HG03442 (cell line): Measurements from ENCODE around the gene MAN1C1.
"Not testable (repeated sequence)": the region's sequence is repeated elsewhere in the genome, so short reads cannot be mapped to it uniquely, and the experiment has no call there.

Experiments
- ATAC-seq: cut with Tn5 transposase; IDR thresholded peaks from one replicate; pipeline ENCODE4 v1.9.1; 2021; ENCODE audit warnings: mild to moderate bottlenecking, moderate library complexity; ENCODE audit not compliant: unreplicated experiment

The MAN1C1 gene

DNA sequence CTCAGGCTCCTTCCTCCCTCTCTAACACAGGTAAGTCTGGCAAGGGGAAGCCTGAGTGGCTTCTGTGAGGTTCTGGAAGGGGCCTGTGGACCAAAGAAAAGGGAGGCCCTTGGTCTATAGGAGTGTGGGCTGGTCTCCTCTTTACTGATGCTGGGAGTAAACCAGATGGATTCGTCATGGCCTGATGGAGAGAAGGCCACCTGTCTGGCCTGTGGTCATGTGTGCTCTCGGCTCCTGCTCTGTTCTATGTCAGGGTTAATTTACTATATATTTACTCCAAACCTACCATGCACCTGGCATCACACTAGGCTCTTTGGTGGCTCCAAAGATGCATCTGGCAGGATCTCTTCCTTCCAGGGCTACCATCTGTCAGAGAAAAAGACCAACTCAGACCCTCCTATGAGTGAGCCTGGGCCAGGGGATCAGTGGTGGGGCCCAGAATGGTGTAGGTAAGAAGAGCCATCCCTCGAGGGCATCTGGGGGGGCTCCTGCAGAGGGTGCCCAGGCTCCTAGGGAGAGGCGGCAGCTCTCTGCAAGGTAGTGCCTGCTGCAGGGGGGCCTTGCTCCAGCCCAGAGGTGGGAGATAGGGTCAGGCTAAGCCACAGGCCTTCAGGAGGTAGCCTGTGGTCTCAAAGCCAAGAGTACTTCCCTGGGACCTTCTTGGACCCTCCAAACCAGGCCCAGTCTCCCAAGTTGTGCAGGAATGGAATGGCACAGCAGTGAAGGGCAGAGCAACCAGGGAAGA is 115.2 kb downstream of the MAN1C1 start:
- ATAC-seq, result no peak

DNA sequence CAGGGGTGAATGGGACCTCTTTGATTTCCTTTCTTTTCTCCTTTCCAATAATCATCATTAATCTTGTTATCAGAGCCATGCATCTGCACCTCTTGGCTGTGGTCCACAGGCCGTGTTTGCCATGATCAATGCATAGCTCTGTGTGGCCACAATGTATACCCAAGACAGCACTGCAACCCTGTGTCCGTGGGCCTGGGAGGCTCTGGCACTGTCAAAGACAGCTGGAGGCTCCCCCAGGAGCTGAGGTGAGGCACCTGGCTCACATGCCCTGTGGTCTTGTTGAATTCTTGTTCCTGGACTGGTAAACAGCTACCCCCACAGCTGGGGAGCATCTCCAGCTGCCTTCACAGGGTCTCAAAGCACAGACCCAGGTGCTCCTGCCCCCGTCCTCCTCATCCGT is 116.2 kb downstream of the MAN1C1 start:
- no peak for ATAC-seq

DNA sequence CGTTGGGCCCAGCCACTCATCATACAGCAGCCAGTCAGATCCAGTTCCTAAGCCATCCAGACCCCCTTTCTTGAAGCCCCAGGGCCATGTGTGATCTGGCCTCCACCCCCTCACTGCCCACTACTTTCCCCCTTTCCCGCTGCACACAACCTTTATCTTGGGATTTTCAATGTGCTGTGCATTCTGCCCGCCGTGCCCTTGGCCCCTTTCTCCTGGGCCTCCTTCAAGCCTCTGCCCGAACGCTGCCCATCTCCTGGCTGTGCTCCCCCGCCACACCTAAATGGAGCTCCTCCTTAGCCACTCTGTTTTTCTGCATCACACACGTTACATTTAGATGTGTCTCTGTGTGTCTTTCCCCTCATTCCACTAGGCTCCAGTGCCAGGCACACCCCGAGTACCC is 116.7 kb downstream of the MAN1C1 start:
- no peak for ATAC-seq

DNA sequence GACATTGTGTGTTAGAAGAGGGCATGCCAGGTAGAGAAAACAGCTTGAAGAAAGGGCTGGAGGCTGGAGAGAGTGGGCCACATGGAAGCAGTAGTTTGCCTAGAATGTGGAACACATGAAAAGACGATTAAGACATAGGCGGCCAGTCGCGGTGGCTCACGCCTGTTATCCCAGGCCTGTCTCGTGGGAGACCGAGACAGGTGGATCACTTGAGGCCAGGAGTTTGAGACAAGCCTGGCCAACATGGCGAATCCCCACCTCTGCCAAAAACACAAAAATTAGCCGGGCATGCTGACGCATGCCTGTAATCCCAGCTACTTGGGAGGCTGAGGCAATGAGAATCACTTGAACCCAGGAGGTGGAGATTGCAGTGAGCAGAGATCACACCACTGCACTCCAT is 118.4 kb downstream of the MAN1C1 start:
- not testable (repeated sequence) for ATAC-seq

DNA sequence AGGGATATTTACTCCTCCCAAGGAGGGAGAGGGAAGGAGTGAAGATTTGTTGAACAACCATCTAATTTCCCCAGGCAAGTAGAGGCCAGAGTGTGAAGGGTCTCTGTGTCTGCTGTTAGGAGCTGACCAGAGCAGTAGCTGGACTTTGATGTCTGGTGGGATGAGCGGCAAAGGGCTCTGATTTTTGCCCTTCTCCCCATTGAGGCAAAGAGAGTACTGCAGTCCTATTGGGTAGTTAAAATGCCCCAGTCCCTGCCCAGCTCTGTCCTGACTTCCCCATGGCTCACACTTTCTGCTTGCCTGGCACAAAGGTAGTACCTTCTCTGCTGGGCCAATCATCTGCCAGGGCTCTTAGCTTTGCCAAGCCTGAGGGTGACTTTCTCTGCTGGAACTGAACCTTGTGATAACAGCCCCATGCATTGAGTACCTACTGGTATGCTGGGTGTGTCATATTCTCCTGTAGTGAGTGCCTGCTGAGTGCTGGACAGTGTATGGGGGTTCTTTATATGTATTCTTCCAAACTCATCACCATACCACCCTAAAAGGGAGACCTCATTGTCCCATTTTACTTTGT is 119.5 kb downstream of the MAN1C1 start:
- no peak for ATAC-seq

DNA sequence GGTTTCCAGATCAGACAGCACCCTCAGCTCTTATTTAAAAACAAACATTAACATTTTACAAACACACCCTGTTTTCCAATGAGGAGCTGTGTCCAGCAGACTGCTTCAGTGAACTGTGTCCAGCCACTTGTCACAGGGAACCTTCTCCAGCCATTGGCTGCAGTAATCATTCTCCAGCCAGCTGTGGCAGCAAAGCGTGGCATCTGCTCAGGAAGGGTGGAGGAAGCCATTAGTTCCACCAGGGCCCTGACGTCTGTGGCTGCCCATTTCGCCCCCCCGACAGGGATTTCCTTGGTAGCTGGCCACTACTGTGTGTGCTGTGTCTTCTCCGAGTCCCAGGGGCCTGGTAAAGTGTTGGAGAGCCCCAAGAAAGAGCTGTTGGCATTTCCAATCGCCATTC is 120.5 kb downstream of the MAN1C1 start:
- no peak for ATAC-seq

DNA sequence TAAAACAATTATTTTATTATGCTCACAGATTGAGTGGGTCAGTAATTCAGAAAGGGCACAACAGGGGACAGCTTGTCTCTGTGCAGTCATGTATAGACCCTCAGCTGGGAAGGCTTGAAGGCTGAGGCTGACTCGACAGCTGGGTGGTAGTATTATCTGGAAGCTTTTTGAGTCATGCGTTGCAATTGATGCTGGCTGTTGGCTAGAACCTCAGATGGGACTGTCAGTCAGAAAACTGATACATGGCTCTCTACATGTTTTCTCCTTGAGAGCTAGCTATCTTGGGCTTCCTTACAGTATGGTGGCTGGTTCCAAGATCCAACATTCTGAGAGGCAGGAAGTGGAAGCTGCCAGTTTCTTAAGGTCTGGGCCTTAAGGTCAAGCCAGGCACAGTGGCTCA is 121.9 kb downstream of the MAN1C1 start:
- ATAC-seq, result no peak

DNA sequence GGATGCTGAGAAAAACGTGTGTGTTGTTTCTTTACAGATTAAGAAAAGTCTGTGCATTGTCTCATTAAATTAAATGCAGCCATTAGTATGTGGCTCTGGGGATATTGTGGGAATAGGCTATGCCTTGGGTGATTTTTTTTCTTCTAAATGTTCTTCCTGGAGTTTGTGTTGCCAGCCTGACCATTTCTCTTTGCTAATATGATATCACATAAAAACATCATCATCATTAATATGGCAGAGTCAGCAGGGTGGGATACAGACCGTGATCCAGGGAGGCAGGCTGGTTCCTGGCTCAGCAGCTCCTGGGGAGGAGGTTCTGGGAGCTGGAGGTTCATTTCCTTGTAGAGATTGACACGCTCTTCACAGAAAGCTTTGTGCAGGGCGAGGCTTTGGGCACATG is 122.8 kb downstream of the MAN1C1 start:
- ATAC-seq, result no peak

DNA sequence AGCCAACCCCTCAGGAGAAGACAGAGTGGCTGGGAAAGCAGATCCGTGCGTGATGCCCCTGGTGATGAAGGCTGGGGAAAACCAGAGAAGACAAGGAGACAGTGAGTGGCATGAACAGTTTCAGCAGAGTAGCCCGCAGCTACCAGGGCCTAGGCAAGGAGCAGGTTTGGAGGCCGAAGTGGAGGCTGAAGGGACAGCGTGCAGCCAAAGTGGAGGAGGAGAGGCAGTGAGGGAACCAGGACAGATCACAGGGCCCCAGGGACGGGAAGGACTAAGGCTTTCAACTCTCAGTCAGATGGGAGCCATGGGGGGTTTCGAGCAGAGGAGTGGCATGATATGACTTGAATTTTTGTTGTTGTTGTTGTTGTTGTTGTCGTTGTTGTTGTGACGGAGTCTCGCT is 123.5 kb downstream of the MAN1C1 start:
- no peak for ATAC-seq

DNA sequence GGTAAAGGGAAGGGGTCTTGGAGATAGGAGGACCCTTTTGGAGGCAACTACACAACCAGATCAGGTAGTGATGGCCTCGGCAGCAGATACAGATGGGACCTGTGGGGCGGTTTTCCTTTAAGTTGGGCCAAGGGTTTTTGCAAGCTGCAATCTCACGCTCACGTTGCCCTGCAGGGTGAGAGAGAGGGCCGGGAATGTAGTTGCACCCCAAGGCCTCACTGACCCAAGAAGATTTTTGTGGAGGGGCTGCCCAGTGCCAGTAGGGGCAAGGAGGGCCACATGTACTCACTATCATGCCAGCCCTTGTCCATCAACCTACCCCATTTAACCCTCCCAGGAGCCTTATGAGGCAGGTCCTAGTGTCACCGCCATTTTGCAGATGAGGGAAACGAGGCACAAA is 125.7 kb downstream of the MAN1C1 start:
- no peak for ATAC-seq

DNA sequence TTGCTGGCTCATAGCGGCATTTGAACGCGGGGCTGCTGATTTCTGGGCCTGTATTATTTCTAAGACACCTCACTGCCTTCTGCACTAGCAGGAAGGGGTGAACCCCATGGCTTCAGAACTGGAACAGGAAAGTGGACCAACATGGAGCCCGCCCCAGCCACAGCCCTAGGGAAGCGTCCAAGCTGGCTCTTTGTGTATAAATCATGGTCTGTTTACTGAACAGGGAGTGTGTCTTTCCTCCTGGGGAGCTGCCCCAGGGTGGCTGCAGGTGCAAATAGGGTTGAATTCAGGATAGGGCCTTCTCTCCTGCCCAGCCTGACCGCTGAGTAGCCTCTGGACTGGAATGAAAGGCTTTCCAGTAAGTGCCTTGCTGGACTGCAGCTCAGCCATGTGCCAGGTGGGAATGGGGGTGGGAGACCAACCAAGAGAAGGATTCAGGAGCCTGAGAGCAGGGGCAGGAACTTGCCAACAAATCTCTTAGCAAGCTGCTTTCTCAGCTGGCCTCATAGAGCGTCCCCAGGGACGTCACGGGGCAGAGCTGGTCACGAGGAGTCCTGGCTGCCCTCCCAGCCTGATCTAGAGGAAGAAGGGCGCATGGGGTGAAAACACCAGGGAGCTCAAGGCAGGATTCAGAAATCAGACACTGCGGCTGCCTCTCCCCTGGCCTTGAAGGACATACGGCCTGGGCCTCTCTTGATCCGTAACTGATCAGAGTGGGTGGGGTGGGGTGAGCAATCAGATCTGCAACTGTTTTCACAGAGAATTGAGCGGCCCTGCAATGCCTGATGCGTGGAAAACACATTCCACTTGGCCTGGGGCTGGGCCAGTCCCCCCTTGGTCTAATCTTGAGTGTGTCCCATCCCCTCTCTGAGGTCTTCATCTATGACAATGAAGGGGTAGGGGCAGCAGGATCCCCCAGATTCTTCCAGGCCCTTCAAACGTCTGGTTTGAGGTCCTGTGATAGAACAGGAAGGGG is 126.9 kb downstream of the MAN1C1 start:
- no peak for ATAC-seq

DNA sequence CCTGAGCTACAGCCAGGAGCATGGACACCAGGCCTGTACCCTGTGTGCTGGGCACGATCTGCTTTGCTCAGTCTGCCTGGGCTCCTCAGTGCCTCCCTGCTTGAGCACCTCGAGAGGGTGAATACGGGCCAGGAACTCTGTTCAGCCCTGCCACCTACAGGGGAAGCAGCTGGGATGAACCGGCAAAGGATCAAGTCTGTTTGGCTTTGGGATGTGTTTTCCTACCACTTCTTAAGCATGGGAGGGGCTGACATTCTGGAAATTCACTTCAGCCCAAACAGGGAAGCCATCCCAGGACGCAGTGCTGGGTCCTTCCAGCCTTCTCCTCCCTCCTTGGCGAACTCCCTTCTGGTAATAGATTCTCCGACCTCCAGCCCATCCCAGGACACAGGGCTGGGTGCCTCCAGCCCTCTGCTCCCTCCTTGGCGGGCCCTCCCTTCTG is 127.6 kb downstream of the MAN1C1 start:
- no peak for ATAC-seq

DNA sequence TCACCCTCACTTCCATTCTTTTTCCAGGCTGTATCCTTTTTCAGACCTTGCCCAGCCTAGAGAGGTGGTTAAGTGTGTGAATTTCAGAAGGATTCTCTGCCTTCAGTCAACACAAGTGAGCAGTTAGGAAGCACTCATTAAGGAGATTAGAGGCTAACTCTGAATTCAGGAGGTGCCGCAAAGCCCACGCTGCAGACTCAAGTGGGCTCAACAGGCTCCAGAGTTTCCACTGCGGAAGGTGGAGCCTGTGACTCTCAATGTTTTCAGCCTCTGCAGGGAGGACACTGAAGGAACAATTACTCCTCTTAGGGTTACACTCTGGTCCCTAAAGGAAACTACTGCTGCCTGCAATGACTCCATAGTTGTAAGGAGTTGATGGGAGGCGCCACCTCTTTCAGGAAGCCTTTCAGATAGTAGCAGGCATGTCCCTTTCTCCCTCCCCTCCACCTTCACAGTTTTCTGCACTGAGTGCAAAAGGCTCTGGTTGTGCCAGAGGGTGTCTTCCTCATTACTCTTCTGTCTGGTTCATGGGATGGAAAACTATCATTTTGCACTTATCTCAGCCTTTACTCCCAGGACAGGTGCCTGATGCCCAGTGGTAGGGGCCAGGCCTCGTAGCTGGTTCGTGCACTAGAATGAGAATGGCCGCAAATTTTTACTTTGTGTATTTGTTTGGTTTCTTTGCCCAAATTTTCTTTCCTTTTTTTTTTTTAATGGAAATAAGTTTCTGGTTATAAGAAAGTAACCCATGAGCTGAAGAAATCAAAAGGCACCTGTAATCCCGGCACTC is 128.2 kb downstream of the MAN1C1 start:
- no peak for ATAC-seq

DNA sequence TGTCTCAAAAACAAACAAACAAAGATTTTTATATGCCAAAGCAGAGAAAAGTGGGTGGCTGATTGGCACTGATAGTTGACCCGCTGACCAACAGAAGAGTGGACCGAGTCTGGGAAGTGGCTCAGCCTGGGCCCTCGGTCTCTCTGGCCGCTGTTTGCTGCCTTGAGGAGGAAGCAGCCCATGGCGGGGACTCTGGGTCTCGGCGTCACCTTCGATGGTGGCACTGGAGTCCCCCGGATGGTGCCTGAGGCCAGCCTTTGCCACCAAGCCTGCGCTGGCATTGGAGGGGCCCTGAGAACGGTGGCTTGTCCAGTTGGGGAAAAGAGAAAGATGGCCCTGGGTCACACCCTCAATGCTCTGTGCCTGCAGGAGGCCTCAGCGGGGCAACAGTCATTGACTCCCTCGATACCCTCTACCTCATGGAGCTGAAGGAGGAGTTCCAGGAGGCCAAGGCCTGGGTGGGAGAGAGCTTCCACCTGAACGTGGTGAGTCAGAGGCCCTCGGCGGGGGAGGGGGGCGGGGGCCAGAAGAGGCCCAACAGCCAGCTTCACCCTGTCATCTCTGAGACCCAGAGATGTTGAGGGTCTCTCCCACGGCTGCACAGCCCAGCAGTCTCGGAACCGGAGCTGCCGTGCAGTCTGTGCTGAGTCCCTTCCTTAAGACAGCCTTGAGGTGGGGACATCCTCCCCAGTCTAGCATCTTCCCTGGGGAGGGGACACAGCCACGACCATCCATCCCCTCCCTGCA is 129.9 kb downstream of the MAN1C1 start:
- ATAC-seq, result no peak

DNA sequence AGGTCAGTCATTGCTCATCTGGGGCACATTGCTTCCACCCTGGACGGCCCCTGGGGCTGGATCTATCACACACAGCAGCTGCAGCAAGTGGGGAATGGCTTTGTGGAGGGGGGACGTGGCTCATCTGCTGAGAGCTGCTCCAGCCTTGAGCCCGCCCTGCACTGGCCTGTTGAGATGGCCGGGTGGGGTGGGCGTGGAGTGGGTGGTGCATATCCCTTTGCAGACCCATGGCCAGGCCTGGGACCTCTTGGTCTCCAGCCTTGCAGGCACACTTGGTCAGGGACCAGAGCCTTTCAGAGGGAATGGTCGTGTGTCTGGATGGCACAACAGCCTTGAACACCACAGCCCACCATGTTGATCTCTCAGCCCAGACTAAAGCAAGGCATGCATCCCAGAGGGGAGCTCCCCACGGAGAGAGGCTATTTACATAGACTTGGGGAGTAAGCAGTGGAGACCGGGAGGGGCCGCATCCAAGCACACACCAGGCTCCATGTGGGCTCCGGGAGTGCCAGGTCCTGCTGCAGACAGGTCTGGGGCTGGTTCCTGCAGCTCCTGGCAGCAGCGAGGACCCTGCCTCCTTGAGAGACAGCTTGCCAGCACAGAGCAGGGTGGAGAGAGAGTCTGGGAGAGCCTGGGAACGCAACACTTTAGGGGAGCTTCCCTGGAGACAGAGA is 130.6 kb downstream of the MAN1C1 start:
- ATAC-seq, result no peak

DNA sequence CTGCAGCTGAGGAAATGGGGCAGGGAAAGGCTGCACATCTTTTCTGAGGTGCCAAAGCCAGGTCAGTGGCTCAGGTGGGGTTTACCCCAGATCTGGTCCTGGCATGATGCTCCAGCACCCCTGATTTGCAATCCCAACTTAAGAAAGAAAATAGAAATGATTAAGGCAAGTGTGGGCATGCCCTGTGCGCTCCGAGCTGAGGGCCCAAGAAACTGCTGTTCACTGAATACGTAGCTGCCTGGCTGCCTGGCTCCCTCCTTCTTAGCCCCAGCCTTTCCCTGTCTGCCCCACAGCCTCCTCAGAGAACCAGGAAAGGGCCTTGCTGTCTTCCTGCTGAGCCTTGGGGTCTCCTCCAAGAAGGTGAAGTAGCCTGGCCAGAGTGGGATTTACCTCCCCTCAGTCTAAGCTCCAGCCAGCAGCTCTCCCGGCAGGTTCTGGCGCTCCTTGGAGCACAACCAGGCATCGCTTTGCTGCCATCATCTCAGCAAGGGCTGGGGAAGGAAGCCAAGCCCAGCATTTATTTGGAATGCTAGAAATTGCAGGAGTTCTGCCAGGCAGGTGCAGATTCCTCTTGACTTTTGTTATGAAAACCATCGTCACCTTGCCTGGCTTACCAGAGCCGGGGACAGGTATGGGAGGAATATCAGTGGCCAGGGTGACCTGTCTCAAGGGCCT is 132.1 kb downstream of the MAN1C1 start:
- no peak for ATAC-seq

DNA sequence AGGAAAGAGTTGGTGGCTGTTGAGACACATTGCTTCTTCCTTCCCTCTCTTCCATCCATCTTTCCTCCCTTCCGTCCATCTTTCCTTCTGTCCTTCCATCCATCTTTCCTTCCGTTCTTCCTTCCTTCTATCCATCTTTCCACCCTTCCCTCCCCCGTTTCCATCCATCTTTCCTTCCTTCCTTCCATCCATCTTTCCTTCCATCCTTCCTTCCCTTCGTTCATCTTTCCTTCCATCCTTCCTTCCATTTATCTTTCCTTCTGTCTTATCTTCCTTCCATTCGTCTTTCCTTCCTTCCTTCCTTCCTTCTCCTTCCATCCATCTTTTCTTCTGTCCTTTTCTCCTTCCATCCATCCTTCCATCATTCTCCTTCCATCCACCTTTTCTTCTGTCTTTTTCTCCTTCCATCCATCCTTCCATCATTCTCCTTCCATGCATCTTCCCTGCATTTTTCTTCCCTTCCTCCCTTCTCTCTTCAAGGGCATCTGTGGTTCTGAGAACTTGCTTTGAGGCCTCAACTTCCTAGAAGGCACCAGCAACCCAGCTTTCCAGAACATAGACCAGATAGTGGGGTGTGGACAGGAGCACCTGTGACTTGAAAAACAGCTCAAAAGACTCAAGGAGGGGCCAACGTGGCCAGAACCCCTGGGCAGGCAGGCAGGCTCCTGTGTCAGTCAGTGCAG is 134.5 kb downstream of the MAN1C1 start:
- no peak for ATAC-seq

DNA sequence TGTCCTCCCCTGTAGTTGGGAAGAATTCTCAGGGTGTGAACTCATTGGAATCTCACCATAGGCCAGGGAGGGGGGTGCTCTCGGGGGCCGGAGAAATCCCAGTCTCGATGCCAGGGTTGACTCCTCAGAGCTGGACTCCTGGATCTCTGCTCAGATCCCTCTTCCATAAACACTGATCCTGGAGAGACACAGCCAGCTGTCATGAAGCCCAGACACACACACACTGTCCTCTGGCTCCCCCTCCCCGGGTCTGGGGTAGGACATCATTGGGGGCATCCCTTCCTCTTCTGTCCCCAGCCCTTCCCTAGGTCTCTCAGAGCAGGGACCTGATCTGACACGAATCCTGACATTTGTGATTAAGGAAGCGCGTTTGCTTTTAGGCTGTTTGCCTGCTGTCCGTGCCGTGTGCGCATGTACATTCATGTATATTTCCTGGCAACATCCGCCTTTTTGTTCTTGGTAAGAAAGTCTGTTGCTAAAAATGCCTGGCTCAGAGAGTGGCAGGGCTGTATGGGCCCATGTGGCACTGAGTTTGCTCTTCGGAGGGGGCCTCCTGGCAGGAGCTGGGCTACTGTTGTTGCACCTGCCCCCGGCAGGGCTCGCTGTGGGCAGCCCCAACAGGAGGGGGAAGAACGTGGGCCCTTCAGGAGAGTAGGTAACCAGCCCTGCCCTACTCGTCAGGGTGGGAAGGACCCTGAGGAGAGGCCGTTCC is 138.0 kb downstream of the MAN1C1 start:
- no peak for ATAC-seq
